GM21737 (cell line): ENCODE results near the gene BIRC6.

Experiments used
- ATAC-seq: cut with Tn5 transposase; IDR thresholded peaks from one replicate; pipeline ENCODE4 v1.9.1; 2021; ENCODE audit warnings: mild to moderate bottlenecking, moderate library complexity; ENCODE audit not compliant: unreplicated experiment

BIRC6 gene

GRCh38 chr2:32666704-32667103, 309.9 kb downstream of the BIRC6 start:
- ATAC-seq: no peak

GRCh38 chr2:32668254-32668653, 311.4 kb downstream of the BIRC6 start:
- no peak for ATAC-seq
